ENCODE results near the gene TMEM214. TPM values are rescaled to one million over a fixed set of nuclear protein-coding genes. Genes with fewer than 3 reads are reported as not detected.

TMEM214 gene
- total RNA-seq, 1 experiment from 2014 or later, result 35.7 TPM

- Histone ChIP-seq H3K36me3 (no peaks in the 10 kb centered on the region), H3K27me3 (no peaks in the 10 kb centered on the region), H3K4me3 (no peak overlapping the region), H3K9me3 (no peaks in the 10 kb centered on the region)
- no peak for DNase-seq
These were observed 26.0 kb upstream of the TMEM214 start for GRCh38 chr2:27006602-27007415.

GRCh38 chr2:27007416-27008374 lies 25.1 kb upstream of the TMEM214 start:
- Histone ChIP-seq H3K27me3 (no peaks in the 10 kb centered on the region), H3K4me3 (no peak overlapping the region), H3K36me3 (no peaks in the 10 kb centered on the region), H3K9me3 (no peaks in the 10 kb centered on the region)
- DNase-seq, result no peak

GRCh38 chr2:27008678-27009077 lies 24.1 kb upstream of the TMEM214 start:
- DNase-seq, result no peak
- Histone ChIP-seq H3K36me3 (no peaks in the 10 kb centered on the region), H3K27me3 (no peaks in the 10 kb centered on the region), H3K9me3 (no peaks in the 10 kb centered on the region), H3K4me3 (no peak overlapping the region)

GRCh38 chr2:27009083-27009482 lies 23.7 kb upstream of the TMEM214 start:
- DNase-seq, result no peak
- Histone ChIP-seq H3K9me3 (no peaks in the 10 kb centered on the region), H3K36me3 (no peaks in the 10 kb centered on the region), H3K4me3 (no peak overlapping the region), H3K27me3 (no peaks in the 10 kb centered on the region)

- Histone ChIP-seq H3K4me3 (no peak overlapping the region), H3K9me3 (no peaks in the 10 kb centered on the region), H3K36me3 (no peaks in the 10 kb centered on the region), H3K27me3 (no peaks in the 10 kb centered on the region)
- DNase-seq, result no peak
These were observed 23.0 kb upstream of the TMEM214 start for GRCh38 chr2:27009716-27010115.

GRCh38 chr2:27010139-27010538 lies 22.6 kb upstream of the TMEM214 start:
- Histone ChIP-seq H3K27me3 (no peaks in the 10 kb centered on the region), H3K9me3 (no peaks in the 10 kb centered on the region), H3K36me3 (peaks cover under 1% of the 10 kb centered on the region; the same call in 1 of the 2 replicates), H3K4me3 (no peak overlapping the region)
- DNase-seq, result no peak

- DNase-seq, result no peak
These were observed 19.0 kb upstream of the TMEM214 start for GRCh38 chr2:27013738-27014137.

GRCh38 chr2:27014771-27015433 lies 17.9 kb upstream of the TMEM214 start:
- DNase-seq, result no peak
- H3K36me3 ChIP-seq, result peaks cover 6% of the 10 kb centered on the region
- no peak overlapping the region for H3K4me3 ChIP-seq
- H3K9me3 ChIP-seq, result no peaks in the 10 kb centered on the region
- H3K27me3 ChIP-seq, result no peaks in the 10 kb centered on the region

More at GRCh38 chr2:27013738-27014137, 19.0 kb upstream of the TMEM214 start:
- Histone ChIP-seq H3K4me3 (no peak overlapping the region), H3K9me3 (no peaks in the 10 kb centered on the region), H3K36me3 (peaks cover 6% of the 10 kb centered on the region), H3K27me3 (no peaks in the 10 kb centered on the region)

- Histone ChIP-seq H3K36me3 (peaks cover 6% of the 10 kb centered on the region), H3K27me3 (no peaks in the 10 kb centered on the region), H3K4me3 (no peak overlapping the region), H3K9me3 (no peaks in the 10 kb centered on the region)
- peak; percentile 47 for DNase-seq
These were observed 15.9 kb upstream of the TMEM214 start for GRCh38 chr2:27016801-27017325.

- Histone ChIP-seq H3K9me3 (no peaks in the 10 kb centered on the region), H3K27me3 (no peaks in the 10 kb centered on the region), H3K36me3 (peaks cover 15% of the 10 kb centered on the region), H3K4me3 (no peak overlapping the region)
- no peak for DNase-seq
These were observed 14.6 kb upstream of the TMEM214 start for GRCh38 chr2:27018142-27018541.

GRCh38 chr2:27019459-27019858 lies 13.3 kb upstream of the TMEM214 start:
- no peak for DNase-seq
- H3K4me3 ChIP-seq, result no peak overlapping the region
- H3K36me3 ChIP-seq, result peaks cover 20% of the 10 kb centered on the region
- H3K27me3 ChIP-seq, result no peaks in the 10 kb centered on the region
- no peaks in the 10 kb centered on the region for H3K9me3 ChIP-seq

GRCh38 chr2:27019931-27020855 lies 12.6 kb upstream of the TMEM214 start:
- Histone ChIP-seq H3K9me3 (no peaks in the 10 kb centered on the region), H3K4me3 (no peak overlapping the region), H3K36me3 (peaks cover 19% of the 10 kb centered on the region), H3K27me3 (no peaks in the 10 kb centered on the region)
- no peak for DNase-seq

GRCh38 chr2:27021253-27022049 lies 11.3 kb upstream of the TMEM214 start:
- Histone ChIP-seq H3K4me3 (no peak overlapping the region), H3K36me3 (peaks cover 17% of the 10 kb centered on the region), H3K9me3 (no peaks in the 10 kb centered on the region), H3K27me3 (no peaks in the 10 kb centered on the region)
- peak; percentile 12 for DNase-seq

GRCh38 chr2:27023740-27024139 lies 9.0 kb upstream of the TMEM214 start:
- H3K4me3 ChIP-seq, result no peak overlapping the region
- H3K36me3 ChIP-seq, result peaks cover 17% of the 10 kb centered on the region
- H3K9me3 ChIP-seq, result no peaks in the 10 kb centered on the region
- no peak for DNase-seq
- no peaks in the 10 kb centered on the region for H3K27me3 ChIP-seq

GRCh38 chr2:27024188-27024587 lies 8.6 kb upstream of the TMEM214 start:
- peaks cover 20% of the 10 kb centered on the region for H3K36me3 ChIP-seq
- H3K27me3 ChIP-seq, result no peaks in the 10 kb centered on the region
- H3K9me3 ChIP-seq, result no peaks in the 10 kb centered on the region
- DNase-seq, result no peak
- H3K4me3 ChIP-seq, result no peak overlapping the region
